ENCODE results near the gene PGGHG.

- TF ChIP-seq CTCF (IDR thresholded peaks at IDR 0.05) (no peak), POLR2AphosphoS5 (IDR thresholded peaks at IDR 0.05) (no peak), POLR2A (IDR thresholded peaks at IDR 0.05) (no peak)
Observed at GRCh38 chr11:251550-251949, 37.4 kb upstream of the PGGHG start.

Measured in sigmoid colon (tissue), 4 donors.